ENCODE measurements around the gene TP73. TPM values are rescaled to one million over a fixed set of nuclear protein-coding genes. Genes with fewer than 3 reads are reported as not detected.

TP73 gene
- total and polyA plus RNA-seq, 2 donors from 2014 or later: 0.54 TPM; not detected in 1

DNA sequence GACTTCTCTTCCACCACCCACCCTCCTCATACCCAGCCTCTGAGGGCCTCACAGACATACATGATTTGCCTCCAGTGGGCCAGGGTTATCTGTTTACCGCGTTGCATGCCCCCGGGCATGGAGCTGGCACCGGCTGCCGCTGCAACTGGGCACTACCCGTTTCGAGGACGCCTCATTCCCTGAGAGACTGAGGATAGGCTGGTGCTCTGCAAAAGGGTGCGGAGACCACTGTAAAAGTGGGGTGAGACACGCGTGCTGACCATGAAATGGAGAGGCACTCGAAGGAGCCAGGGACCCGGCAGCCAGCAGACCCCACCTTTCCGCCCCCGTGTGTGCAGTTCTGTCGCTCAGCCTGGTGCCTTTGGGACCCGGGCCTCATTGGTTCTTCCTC is 20.6 kb downstream of the TP73 start:
- intact Hi-C loops (cut with DNase I): no loop called here
- H3K27me3 ChIP-seq (ENCODE audit: control insufficient read depth, insufficient read depth, low read length): no peaks in the 10 kb centered on the region
- H3K4me1 ChIP-seq (ENCODE audit: control insufficient read depth in 2 of 3, insufficient read depth in 2 of 3, low read depth in 1 of 3, low read length in 3 of 3): peaks cover 0 to 5% (median 0%) of the 10 kb centered on the region in 3 donors
- H3K9ac ChIP-seq (ENCODE audit: low read length in 3 of 3): no peak overlapping the region
- H3K36me3 ChIP-seq (ENCODE audit: control insufficient read depth in 2 of 3, insufficient read depth in 3 of 3, low read length in 3 of 3): no peaks in the 10 kb centered on the region
- DNase-seq (no peak), FAIRE-seq (no peak)
- no peaks in the 10 kb centered on the region for H3K9me3 ChIP-seq (ENCODE audit: control insufficient read depth in 2 of 3, insufficient read depth in 1 of 3, low read length in 3 of 3)
- TF ChIP-seq CTCF (IDR thresholded peaks at IDR 0.05; ENCODE audit: borderline replicate concordance, extremely low read depth, insufficient read depth): no peak
- H3K27ac ChIP-seq (ENCODE audit: low read depth in 2 of 2, low read length in 2 of 2): no peak overlapping the region
- H3K4me3 ChIP-seq (ENCODE audit: low read length in 3 of 3): no peak overlapping the region

DNA sequence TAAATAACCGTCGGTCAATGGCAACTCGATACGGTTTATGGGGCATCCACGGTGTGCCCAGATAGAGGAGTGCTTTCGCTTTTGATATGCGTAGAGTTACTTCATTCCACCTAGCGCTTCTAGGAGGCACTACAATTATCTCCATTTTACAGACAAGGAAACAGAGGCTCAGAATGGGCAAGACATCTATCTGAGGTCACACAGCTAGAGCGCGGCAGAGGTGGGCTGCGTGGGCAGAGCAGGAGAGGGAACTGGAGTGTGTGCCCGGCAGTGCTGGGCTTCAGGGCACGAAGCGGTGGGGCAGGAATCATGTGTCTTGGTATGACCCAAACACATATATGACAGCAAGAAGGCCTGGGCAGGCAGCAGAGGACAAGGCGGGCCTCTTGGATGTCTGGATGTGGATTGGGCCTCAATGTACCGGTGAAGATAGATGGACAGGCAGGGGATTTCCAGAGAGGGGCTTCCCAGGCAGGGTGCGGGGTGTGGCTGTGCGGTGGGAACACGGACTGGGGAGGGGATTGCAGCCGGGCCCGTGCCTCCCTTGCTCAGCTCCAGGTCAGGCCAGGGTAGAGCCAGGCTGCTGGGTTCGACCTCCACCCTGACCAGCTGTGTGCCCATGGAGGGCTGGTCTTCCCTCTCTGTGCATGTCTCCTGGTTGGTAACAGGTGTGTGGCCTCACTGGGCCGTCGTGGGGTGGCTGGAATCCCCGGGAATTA is 21.2 kb downstream of the TP73 start:
- Histone ChIP-seq H3K36me3 (ENCODE audit: control insufficient read depth in 2 of 3, insufficient read depth in 3 of 3, low read length in 3 of 3) (no peaks in the 10 kb centered on the region), H3K4me3 (ENCODE audit: low read length in 3 of 3) (no peak overlapping the region), H3K4me1 (ENCODE audit: control insufficient read depth in 2 of 3, insufficient read depth in 2 of 3, low read depth in 1 of 3, low read length in 3 of 3) (peaks cover 0 to 5% (median 0%) of the 10 kb centered on the region in 3 donors), H3K27ac (ENCODE audit: low read depth in 2 of 2, low read length in 2 of 2) (no peak overlapping the region), H3K9ac (ENCODE audit: low read length in 3 of 3) (no peak overlapping the region), H3K9me3 (ENCODE audit: control insufficient read depth in 2 of 3, insufficient read depth in 1 of 3, low read length in 3 of 3) (no peaks in the 10 kb centered on the region), H3K27me3 (ENCODE audit: control insufficient read depth, insufficient read depth, low read length) (no peaks in the 10 kb centered on the region)
- peak in 1 of 5 donors; percentile 60 for DNase-seq
- no peak for FAIRE-seq
- intact Hi-C loops (cut with DNase I): no loop called here
- no peak for TF ChIP-seq CTCF (IDR thresholded peaks at IDR 0.05; ENCODE audit: borderline replicate concordance, extremely low read depth, insufficient read depth)

GRCh38 chr1:3674100-3675094 is 22.1 kb downstream of the TP73 start:
- Histone ChIP-seq H3K27me3 (ENCODE audit: control insufficient read depth, insufficient read depth, low read length) (no peaks in the 10 kb centered on the region), H3K4me1 (ENCODE audit: control insufficient read depth in 2 of 3, insufficient read depth in 2 of 3, low read depth in 1 of 3, low read length in 3 of 3) (no peaks in the 10 kb centered on the region), H3K27ac (ENCODE audit: low read depth in 2 of 2, low read length in 2 of 2) (no peak overlapping the region), H3K9ac (ENCODE audit: low read length in 3 of 3) (no peak overlapping the region), H3K9me3 (ENCODE audit: control insufficient read depth in 2 of 3, insufficient read depth in 1 of 3, low read length in 3 of 3) (no peaks in the 10 kb centered on the region), H3K36me3 (ENCODE audit: control insufficient read depth in 2 of 3, insufficient read depth in 3 of 3, low read length in 3 of 3) (no peaks in the 10 kb centered on the region), H3K4me3 (ENCODE audit: low read length in 3 of 3) (no peak overlapping the region)
- no peak for TF ChIP-seq CTCF (IDR thresholded peaks at IDR 0.05; ENCODE audit: borderline replicate concordance, extremely low read depth, insufficient read depth)
- intact Hi-C loops (cut with DNase I): no loop called here
- DNase-seq (peak in 3 of 5 donors; percentile 53 to 64 (median 62)), FAIRE-seq (no peak)

Data from kidney (tissue), 14 donors.